OCI-LY1 (cell line): ENCODE measurements around the gene ACSS1.

Experiments used
- EZH2 ChIP-seq: fragments of 200-600 bp; sonication (generic), shearing (Covaris generic); IDR thresholded peaks from 2 replicates; pipeline ENCODE4 v1.8.0; 2017; ENCODE audit warnings: borderline replicate concordance, mixed run types, mild to moderate bottlenecking, antibody characterized with exemption, low read length, moderate library complexity, mixed read lengths
- TF ChIP-seq, protein P1 (sequence below): fragments of 200-600 bp; sonication (generic), shearing (Covaris generic); IDR thresholded peaks from 2 replicates; pipeline ENCODE4 v1.5.1; 2017; ENCODE audit warnings: mild to moderate bottlenecking, antibody characterized with exemption, low read length, moderate library complexity, mixed read lengths

DNA sequence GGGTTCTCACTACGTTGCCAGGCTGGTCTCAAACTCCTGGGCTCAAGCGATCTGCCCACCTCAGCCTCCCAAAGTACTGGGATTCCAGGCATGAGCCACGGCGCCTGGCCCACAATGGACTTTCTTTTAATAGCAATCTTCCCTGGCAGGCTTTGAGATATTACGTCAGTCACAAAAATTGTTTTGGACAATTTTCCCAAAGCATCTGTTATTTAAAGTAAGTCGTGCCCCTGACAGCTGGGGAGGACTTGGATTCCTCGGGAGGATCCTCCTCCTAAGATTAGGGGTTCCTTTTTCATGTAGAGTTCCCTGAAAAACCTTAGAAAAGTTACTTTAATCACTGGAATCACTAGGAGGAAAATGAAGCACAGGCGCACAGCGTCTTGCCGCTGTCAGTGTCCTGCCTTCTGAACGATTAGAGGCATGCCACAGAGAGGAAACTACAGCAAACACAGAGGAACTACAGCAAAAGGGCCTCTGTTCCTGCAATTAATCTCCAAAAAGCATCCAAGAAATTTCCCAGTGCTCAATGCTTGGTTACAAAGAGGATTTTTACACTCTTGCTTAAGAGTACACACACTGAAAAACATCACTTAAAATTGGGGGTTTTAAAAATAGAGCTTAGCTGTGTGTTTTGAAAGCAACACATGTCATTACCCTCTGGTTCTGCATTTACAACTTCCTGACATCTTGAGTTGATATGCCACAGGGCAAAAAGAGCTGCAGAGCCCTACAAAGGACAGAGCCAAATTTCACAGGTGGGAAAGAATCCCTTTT lies 4.5 kb downstream of the ACSS1 start:
- TF ChIP-seq, protein P1, sequence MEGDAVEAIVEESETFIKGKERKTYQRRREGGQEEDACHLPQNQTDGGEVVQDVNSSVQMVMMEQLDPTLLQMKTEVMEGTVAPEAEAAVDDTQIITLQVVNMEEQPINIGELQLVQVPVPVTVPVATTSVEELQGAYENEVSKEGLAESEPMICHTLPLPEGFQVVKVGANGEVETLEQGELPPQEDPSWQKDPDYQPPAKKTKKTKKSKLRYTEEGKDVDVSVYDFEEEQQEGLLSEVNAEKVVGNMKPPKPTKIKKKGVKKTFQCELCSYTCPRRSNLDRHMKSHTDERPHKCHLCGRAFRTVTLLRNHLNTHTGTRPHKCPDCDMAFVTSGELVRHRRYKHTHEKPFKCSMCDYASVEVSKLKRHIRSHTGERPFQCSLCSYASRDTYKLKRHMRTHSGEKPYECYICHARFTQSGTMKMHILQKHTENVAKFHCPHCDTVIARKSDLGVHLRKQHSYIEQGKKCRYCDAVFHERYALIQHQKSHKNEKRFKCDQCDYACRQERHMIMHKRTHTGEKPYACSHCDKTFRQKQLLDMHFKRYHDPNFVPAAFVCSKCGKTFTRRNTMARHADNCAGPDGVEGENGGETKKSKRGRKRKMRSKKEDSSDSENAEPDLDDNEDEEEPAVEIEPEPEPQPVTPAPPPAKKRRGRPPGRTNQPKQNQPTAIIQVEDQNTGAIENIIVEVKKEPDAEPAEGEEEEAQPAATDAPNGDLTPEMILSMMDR = no peak
- no peak for TF ChIP-seq EZH2
